Measurements from ENCODE around the gene FAM83F.
A peak's percentile ranks its signal among the peaks of the same experiment; 100 is the strongest.

Gene FAM83F

DNA sequence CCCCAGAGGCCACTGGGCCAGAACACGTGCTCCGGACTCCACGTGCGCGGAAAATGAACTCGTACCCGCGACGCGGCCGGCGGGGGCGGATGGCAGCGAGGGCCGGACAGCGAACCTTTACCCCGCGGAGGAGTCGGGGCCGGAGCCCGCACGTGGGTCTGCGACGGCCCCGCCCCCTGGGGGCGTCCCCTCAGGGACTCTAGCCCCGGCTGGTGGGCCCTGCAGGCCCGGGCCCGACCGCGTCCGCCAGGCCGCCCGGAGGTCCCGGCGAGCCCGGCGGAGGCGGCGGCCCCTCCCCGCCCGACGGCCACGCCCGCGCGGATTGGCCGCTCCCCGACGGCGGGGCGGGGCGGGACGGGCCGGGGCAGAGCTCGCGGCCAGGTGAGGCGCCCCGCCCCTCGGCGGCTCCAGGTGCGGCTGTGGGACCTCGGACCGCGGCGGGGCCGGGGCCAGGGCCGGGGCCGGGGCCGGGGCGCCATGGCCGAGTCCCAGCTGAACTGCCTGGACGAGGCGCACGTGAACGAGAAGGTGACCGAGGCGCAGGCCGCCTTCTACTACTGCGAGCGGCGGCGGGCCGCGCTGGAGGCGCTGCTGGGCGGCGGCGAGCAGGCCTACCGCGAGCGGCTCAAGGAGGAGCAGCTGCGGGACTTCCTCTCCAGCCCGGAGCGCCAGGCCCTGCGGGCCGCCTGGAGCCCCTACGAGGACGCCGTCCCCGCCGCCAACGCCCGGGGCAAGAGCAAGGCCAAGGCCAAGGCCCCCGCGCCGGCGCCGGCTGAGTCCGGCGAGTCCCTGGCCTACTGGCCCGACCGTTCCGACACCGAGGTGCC, at the start of gene FAM83F:
FAM83F (plus strand) TSS at position 389 of the 827 bp plus-strand sequence; CDS start at position 478, 89 bp downstream.
- DNase-seq: peak; percentile 28

- DNase-seq: no peak
These were observed 48.6 kb upstream of the FAM83F start for GRCh38 chr22:39946126-39946502.

DNA sequence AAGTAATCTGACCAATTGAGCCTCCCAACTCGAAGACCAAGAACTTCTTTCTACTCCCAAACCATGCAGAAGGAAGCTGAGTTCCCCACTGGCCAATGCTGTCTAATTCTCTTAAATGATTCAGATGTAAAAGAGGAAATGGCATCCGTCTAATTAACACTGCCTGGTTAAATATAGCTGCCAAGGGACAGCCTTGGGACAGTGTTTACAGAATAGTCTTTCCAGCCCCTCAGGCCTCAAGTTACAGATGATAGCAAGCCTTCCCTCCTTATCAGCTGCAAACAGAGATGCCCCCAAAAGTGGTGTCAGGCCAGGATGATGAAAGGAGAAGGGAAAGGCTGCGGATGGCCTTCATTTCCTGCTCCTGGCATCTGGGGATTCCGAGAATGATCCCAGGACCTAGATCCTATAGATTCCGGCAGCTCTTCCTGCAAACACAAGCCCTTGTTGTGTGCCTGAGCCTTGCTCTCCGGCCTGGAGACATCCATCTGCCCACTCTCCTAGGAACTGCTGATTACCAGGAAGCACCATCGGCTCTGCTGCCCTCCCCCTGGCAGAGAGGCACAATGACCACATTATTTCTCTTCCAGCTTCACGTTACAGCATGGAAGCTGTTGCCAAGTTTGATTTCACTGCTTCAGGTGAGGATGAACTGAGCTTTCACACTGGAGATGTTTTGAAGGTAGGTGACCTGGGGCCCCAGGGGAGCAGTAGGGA, 48.1 kb upstream of the FAM83F start:
- DNase-seq: no peak

DNA sequence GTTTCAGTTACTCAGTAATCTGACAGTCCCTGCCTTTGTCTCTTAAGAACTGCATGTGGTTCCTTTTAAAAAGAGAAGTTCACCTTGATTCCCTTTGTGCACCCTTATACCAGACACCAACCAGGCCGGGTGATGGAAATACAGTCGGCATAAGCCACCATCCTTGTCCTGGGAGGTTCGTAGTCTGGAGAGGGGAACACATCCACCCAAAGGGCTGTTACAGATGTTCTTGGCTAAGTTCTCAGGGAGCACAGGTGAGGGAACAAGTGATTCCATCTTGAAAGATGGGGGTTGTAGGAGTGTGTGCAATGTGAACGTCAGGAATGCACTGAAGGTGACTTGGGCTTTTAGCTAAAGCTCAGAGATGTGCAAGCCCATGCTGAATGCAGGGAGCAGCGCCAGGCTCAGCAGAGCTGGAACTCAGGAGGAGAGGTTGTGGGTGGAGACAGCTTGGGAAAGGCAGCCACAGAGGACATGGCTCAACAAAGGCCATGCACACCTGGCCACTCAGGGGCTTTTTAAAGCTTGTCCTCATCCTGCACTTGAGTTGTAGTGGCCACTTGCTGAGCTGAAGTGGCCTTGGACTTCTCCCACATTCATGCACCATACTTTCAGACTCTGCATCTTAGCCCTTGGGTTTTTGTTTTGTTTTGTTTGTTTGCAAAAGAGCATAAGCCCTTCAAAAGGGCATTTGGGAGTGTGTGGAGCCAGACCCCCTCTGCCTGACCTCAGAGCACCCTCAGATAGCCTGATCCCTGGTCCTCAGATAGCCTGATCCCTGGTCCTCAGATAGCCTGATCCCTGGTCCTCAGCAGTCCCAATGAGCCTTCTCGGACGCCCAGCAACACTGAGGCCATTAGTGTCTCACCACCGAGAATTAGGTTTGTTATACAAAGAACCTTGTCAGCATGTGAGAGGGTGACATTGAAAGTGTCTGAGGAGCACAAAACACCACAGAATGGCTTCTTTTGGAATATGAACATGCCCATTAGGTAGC, 47.2 kb upstream of the FAM83F start:
- DNase-seq: no peak

GRCh38 chr22:39949964-39950737, 44.6 kb upstream of the FAM83F start:
- DNase-seq: no peak

DNA sequence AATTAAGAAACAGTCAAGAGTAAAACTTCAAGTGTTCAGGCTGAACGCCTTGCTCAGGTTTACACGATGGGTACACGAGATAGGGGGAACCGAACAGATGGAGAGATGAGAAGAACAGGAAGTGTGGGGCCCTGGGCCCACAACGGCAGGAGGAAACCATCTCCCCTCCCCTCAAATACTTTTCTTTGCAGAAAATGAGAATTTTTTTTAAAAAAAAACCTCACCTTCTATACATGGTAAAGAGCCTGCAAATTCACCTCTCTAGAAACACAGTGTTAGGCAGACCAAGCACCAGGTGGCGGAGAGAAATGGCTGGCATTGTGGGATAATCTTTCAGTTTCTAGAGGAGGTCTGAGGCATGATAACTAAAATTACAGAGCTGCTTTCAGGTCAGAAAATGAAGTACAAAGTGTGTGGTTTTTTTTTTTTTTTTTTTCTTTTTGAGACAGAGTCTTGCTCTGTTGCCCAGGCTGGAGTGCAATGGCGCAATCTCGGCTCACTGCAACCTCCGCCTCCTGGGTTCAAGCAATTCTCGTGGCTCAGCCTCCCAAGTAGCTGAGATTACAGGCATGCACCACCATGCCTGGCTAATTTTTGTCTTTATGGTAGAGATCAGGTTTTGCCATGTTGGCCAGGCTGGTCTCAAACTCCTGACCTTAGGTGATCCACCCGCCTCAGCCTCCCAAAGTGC, 43.0 kb upstream of the FAM83F start:
- peak; percentile 53 for DNase-seq

DNA sequence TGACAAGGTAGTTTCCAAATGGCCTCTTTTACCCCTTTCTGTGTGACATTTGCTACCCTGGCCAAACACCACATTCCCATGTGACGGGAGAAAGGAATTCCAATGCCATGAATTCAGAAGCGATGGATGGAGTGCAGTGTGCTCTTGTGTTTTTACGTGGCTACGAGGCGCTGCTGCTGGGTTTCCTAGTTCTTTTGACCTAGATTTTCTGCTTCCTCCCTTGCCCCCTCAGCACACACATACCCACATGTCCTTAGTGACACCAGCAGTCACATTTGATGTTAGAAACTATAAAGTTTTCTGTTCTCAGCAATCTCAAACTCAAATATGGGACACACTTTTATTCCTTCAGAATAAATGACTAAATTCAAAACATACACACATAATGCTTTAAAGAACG, 42.4 kb upstream of the FAM83F start:
- DNase-seq: no peak

GRCh38 chr22:39953101-39953500, 41.7 kb upstream of the FAM83F start:
- DNase-seq: no peak

DNA sequence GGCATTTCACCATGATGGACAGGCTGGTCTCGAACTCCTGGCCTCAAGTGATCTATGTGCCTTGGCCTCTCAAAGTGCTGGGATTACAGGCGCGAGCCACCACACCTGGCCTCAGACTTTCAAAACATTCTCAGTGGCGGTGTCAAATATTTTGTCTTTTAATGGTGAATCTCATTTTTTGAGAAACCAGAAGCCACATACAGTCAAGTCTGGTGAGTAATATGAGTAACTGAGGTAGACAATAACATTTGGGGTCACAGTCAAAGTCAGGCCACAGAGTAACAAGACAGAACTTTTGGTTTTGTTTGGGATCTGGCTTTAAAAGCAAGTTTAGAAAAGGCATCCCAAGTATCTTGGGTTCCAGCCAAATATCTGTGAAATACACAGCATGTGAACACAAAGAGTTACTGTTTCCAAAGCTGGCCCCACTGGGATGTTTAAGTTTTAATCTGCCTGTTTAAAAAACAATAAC, 40.1 kb upstream of the FAM83F start:
- no peak for DNase-seq

DNA sequence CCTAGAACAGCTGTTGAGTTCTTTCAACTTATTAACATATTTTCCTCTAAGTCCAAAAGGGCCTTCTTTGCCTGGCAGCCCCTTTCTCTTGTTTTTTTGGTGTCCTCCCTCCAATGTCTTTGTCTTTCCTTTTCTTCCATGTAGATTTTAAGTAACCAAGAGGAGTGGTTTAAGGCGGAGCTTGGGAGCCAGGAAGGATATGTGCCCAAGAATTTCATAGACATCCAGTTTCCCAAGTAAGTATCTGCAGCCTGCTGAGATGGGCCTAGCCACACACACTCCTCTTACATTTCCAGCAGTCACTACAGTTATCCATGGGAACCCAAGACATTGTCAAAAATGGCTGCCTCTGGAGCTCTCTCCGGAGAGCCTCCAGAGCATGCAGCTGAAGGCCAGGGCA, 39.1 kb upstream of the FAM83F start:
- no peak for DNase-seq

DNA sequence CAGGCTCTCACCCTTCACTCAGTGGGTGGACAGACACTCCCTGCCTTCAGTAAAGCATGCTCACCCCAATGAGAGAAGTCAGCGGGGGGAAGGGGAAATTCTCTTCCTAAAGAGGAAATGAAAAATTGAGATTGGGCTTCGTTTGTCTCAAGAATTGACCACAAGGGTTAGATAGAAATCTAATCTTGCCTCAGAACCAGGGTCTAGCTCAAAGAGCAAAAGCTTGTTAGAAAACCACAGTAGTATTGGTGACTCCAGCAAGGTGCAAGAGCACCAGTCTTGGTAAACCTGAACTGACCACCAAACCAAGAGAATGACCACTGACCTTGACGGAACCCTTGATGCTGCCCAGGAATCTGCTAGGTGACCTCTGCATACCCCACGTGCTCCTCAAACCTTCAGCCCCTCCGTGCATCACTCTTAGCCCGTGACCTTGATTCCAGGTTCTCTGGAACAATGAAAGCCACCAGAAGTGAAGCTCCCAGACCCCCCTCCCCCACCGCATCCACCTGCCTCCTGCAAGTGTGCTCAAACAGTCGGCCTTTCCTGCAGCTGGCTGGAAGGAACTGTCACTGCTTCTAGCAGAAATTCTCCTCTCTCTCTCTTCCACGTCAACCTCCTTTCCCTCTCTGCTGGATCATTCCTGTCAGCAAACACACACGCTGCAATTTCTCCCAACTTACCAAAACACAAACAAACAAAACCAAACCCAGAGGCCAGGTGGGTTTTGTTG, 37.7 kb upstream of the FAM83F start:
- DNase-seq: no peak

- DNase-seq: no peak
These were observed 36.6 kb upstream of the FAM83F start for GRCh38 chr22:39958009-39958711.

DNA sequence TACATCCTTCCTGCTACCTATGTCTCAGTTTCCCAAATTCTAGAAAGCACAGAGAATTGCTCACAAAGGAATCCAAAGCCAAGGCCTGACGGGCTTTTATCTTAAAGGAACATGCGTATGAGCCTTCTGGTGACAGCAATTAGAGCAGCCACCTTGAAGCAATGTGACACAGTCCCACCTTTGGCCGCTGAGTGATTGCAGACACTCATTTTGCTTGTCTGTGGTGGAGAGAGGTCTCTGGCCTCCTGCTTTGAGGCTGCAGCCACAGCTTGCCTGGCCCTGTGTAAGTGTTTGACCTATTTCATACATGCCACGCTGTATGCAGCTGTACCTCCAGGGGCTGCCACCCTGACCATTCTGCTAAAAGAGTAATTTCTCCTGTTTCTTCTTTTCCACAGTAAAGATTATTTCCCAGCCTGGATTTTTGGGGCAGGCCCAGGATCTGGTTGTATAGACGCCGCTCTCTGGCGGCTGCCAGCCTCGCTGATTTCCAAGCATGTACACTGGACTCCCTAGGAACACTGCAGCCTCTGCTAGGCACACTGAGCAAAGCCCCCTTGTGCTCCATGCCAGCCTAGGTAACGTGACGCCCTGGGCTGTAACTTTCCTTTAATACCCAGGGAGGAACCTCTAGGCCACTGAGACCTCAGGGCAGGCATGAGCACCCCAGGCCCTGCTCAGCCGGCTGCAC, 35.7 kb upstream of the FAM83F start:
- DNase-seq: no peak

DNA sequence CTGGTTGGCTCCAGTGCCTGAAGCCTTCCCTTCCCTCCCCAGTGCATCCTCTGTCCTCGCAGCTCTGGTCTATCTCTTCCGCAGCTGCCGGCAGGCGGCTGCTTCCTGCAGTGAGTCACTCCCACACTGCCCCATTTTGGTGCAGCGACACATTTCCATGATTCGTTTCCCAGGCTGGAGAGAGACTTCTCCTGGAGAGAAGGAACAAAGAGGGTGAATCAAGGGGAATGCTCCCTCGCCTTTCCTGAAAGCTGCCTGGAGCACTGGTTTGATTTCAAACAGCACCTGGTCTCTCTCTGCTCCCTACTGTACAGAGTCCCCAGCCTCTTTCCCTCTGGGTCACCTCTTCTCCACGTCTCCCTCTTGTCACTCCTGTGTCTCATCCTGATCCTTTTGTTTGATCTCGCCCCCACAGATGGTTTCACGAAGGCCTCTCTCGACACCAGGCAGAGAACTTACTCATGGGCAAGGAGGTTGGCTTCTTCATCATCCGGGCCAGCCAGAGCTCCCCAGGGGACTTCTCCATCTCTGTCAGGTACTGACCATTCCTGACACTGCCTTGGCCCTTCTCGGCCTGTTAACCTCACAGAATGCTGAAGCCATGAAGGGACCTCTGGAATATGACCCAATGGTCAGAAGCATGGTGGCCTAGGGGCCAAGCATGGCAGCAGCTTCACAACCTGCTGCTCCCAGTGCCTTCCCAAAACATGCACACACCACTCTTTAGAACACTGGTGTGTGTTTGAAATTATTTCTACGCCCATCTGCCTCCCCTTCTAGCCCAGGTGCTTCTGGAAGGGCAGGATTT, 34.9 kb upstream of the FAM83F start, which contains the start of gene TMA7B:
TMA7B (plus strand) TSS at position 758 of the 808 bp plus-strand sequence. CDS start 3,978 bp downstream, outside the sequence.
- no peak for DNase-seq

DNA sequence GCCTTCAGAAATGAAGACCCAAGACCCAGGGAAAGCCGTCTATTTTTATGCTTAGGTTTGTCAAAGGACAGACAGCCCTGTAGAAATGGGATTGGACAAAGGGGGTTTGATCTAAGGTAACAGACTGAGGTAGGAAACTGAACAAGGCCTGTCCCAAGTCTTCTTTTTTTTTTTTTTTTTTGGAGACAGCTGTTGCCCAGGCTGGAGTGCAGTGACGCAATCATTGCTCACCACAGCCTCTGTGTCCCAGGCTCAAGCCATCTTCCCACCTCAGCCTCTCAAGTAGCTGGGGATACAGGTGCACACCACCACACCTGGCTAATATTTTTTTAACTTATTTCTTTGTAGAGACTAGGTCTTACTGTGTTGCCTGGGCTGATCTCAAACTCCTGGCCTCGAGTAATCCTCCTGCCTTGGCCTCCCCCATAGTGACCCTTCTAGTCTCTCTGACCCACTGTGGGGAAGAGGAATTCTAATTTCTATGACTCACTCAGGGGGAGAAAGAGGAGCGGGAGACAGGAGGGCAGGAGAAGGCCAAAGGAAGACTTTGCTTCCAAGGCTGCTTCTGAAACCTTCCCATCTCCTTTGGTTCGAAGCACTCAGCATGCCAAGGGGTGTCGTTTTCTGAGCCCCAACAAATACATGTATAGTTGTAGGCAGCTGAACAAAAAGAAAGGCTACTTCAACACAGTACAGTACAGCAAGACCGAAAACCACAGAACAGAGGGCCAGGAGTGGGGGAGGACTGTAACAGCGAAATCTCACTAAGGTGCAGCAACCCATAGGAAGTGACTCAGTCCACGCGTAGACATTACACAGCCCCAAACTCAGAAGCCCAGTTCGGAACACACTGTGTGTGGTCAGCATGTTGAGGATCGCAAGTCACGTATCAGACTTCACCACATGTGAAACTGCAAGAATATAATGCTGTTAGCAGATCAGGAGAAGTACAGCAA, 33.7 kb upstream of the FAM83F start:
- DNase-seq: peak; percentile 73

DNA sequence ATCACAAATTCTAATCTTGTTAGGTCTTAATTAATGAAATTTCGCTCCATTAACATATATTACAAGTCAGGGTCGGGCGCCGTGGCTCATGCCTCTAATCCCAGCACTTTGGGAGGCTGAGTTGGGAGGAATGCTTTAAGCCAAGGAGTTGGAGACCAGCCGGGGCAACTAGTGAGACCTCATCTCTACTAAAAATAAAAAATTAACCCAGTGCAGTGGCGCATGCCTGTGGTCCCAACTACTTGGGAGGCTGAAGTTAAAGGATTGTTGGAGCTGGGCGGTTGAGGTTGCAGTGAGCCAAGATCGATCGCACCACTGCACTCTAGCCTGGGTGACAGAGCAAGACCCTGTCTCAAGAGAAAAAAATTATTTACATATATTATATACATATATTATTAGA, 32.7 kb upstream of the FAM83F start:
- DNase-seq: no peak

- no peak for DNase-seq
These were observed 29.0 kb upstream of the FAM83F start for GRCh38 chr22:39965748-39966147.
